Activated CD4-positive, alpha-beta T cell treated with anti-CD3 and anti-CD28 coated beads, Interleukin-10, Interleukin-2, amounts not matched to agents 100 ng/mL and 50 ng/mL, durations not matched to agents 16 hours and 8 hours (primary cell): ENCODE measurements around the gene CFAP46.
"Not testable (repeated sequence)": the region's sequence is repeated elsewhere in the genome, so short reads cannot be mapped to it uniquely, and the experiment has no call there.

ENCODE experiments used
- DNase-seq: peaks from one replicate; pipeline ENCODE4 v3.0.0-alpha.2; 2020

Gene CFAP46

GRCh38 chr10:132926777-132927650, 15.4 kb downstream of the CFAP46 start:
- DNase-seq: no peak

- no peak for DNase-seq
Measured at GRCh38 chr10:132926070-132926469, 16.3 kb downstream of the CFAP46 start.

- no peak for DNase-seq
Measured at GRCh38 chr10:132925614-132926013, 16.8 kb downstream of the CFAP46 start.

GRCh38 chr10:132925071-132925561, 17.3 kb downstream of the CFAP46 start:
- no peak for DNase-seq

GRCh38 chr10:132924046-132924952, 18.1 kb downstream of the CFAP46 start:
- no peak for DNase-seq

- not testable (repeated sequence) for DNase-seq
Measured at GRCh38 chr10:132923384-132923783, 19.0 kb downstream of the CFAP46 start.

GRCh38 chr10:132922872-132923271, 19.5 kb downstream of the CFAP46 start:
- DNase-seq: no peak

- no peak for DNase-seq
Measured at GRCh38 chr10:132921818-132922807, 20.3 kb downstream of the CFAP46 start.

GRCh38 chr10:132921086-132921485, 21.3 kb downstream of the CFAP46 start:
- no peak for DNase-seq

GRCh38 chr10:132920101-132920925, 22.1 kb downstream of the CFAP46 start:
- DNase-seq: no peak

- no peak for DNase-seq
Measured at GRCh38 chr10:132919374-132920100, 22.8 kb downstream of the CFAP46 start.

- DNase-seq: no peak
Measured at GRCh38 chr10:132918617-132919373, 23.6 kb downstream of the CFAP46 start.

- no peak for DNase-seq
Measured at GRCh38 chr10:132918264-132918616, 24.1 kb downstream of the CFAP46 start.

GRCh38 chr10:132916956-132917666, 25.3 kb downstream of the CFAP46 start:
- DNase-seq: no peak

GRCh38 chr10:132916421-132916841, 25.9 kb downstream of the CFAP46 start:
- no peak for DNase-seq

- DNase-seq: no peak
Measured at GRCh38 chr10:132915411-132915810, 27.0 kb downstream of the CFAP46 start.

- DNase-seq: no peak
Measured at GRCh38 chr10:132914732-132915131, 27.6 kb downstream of the CFAP46 start.

- no peak for DNase-seq
Measured at GRCh38 chr10:132913559-132914115, 28.7 kb downstream of the CFAP46 start.
